SK-N-SH treated with all-trans-retinoic acid at 6 μM for 48 hours (cell line): Measurements from ENCODE around the gene TIMP4.

Source experiments
- ATAC-seq: fragments of 200-7000 bp; cut with Tn5 transposase; 3 replicates; pipeline ENCODE4 v1.9.1; 2020; ENCODE audit warnings: mild to moderate bottlenecking, moderate library complexity
- BACH2 ChIP-seq: fragments of 250-450 bp; sonication (Bioruptor Pico); IDR thresholded peaks from 2 replicates; pipeline ENCODE4 v1.9.0; 2021; ENCODE audit warnings: mild to moderate bottlenecking, borderline replicate concordance
- CSDC2 ChIP-seq: fragments of 250-450 bp; sonication (Bioruptor Pico); IDR thresholded peaks from 2 replicates; pipeline ENCODE4 v1.5.0; 2020; ENCODE audit warnings: mild to moderate bottlenecking, moderate library complexity
- GLIS3 ChIP-seq: fragments of 250-450 bp; sonication (Bioruptor Pico); IDR thresholded peaks from 2 replicates; pipeline ENCODE4 v1.5.0; 2020; ENCODE audit warnings: mild to moderate bottlenecking, moderate library complexity
- ISL1 ChIP-seq: fragments of 250-450 bp; sonication (Bioruptor Pico); IDR thresholded peaks from 2 replicates; pipeline ENCODE4 v2.1.2; 2022; ENCODE audit warnings: mild to moderate bottlenecking, moderate library complexity
- OSR1 ChIP-seq: fragments of 250-450 bp; sonication (Bioruptor Pico); IDR thresholded peaks from 2 replicates; pipeline ENCODE4 v1.8.0; 2022; ENCODE audit warnings: moderate library complexity, mild to moderate bottlenecking, inconsistent platforms
- PPARA ChIP-seq: fragments of 250-450 bp; sonication (Bioruptor Pico); IDR thresholded peaks from 2 replicates; pipeline ENCODE4 v1.5.0; 2020; ENCODE audit warnings: mild to moderate bottlenecking, borderline replicate concordance
- RARB ChIP-seq: fragments of 250-450 bp; sonication (Bioruptor Pico); IDR thresholded peaks from 2 replicates; pipeline ENCODE4 v1.8.0; 2021; ENCODE audit warnings: mild to moderate bottlenecking, moderate library complexity
- SNAI2 ChIP-seq: fragments of 250-450 bp; sonication (Bioruptor Pico); IDR thresholded peaks from 2 replicates; pipeline ENCODE4 v1.5.0; 2020; ENCODE audit warnings: mild to moderate bottlenecking, moderate library complexity
- TCF4 ChIP-seq: fragments of 250-450 bp; sonication (Bioruptor Pico); IDR thresholded peaks from 2 replicates; pipeline ENCODE4 v1.8.0; 2021; ENCODE audit warnings: mild to moderate bottlenecking, moderate library complexity, borderline replicate concordance
- TOX ChIP-seq: fragments of 250-450 bp; sonication (Bioruptor Pico); IDR thresholded peaks from 2 replicates; pipeline ENCODE4 v1.8.0; 2021; ENCODE audit warnings: mild to moderate bottlenecking, moderate library complexity, borderline replicate concordance
- ZC3H10 ChIP-seq: fragments of 250-450 bp; sonication (Bioruptor Pico); IDR thresholded peaks from 2 replicates; pipeline ENCODE4 v1.5.1; 2021; ENCODE audit warnings: mild to moderate bottlenecking, moderate library complexity
- ZFP3 ChIP-seq: fragments of 250-450 bp; sonication (Bioruptor Pico); IDR thresholded peaks from 2 replicates; pipeline ENCODE4 v1.5.0; 2020; ENCODE audit warnings: mild to moderate bottlenecking, moderate library complexity
- ZFP30 ChIP-seq: fragments of 450-650 bp; formaldehyde crosslinking; IDR thresholded peaks from 2 replicates; pipeline ENCODE4 v1.5.0; 2022; ENCODE audit warnings: mild to moderate bottlenecking, moderate library complexity
- ZNF565 ChIP-seq: fragments of 450-650 bp; formaldehyde crosslinking; conservative IDR thresholded peaks from 2 replicates; pipeline ENCODE4 v1.5.0; 2020; ENCODE audit warnings: low read depth, mild to moderate bottlenecking, moderate library complexity
- ZNF70 ChIP-seq: fragments of 450-650 bp; formaldehyde crosslinking; IDR thresholded peaks from 2 replicates; pipeline ENCODE4 v1.5.0; 2020; ENCODE audit warnings: mild to moderate bottlenecking, moderate library complexity
- ZNF8 ChIP-seq: fragments of 450-650 bp; formaldehyde crosslinking; IDR thresholded peaks from 2 replicates; pipeline ENCODE4 v1.5.0; 2020; ENCODE audit warnings: mild to moderate bottlenecking, moderate library complexity
- TF ChIP-seq, protein P1 (sequence below): fragments of 250-450 bp; sonication (Bioruptor Pico); IDR thresholded peaks from 2 replicates; pipeline ENCODE4 v1.8.0; 2020; ENCODE audit warnings: mild to moderate bottlenecking, moderate library complexity, borderline replicate concordance
- TF ChIP-seq, protein P2 (sequence below): fragments of 250-450 bp; sonication (Bioruptor Pico); IDR thresholded peaks from 2 replicates; pipeline ENCODE4 v1.5.0; 2020; ENCODE audit warnings: mild to moderate bottlenecking, moderate library complexity
- TF ChIP-seq, protein P3 (sequence below): fragments of 250-450 bp; sonication (Bioruptor Pico); IDR thresholded peaks from 2 replicates; pipeline ENCODE4 v1.5.1; 2020; ENCODE audit warnings: low read depth, mild to moderate bottlenecking, moderate library complexity
- TF ChIP-seq, protein P4 (sequence below): fragments of 250-450 bp; sonication (Bioruptor Pico); IDR thresholded peaks from 2 replicates; pipeline ENCODE4 v1.5.1; 2021; ENCODE audit warnings: mild to moderate bottlenecking, moderate library complexity
- TF ChIP-seq, protein P5 (sequence below): fragments of 250-450 bp; sonication (Bioruptor Pico); IDR thresholded peaks from 2 replicates; pipeline ENCODE4 v1.8.0; 2021; ENCODE audit warnings: low read depth, mild to moderate bottlenecking, moderate library complexity, borderline replicate concordance

Gene TIMP4

DNA sequence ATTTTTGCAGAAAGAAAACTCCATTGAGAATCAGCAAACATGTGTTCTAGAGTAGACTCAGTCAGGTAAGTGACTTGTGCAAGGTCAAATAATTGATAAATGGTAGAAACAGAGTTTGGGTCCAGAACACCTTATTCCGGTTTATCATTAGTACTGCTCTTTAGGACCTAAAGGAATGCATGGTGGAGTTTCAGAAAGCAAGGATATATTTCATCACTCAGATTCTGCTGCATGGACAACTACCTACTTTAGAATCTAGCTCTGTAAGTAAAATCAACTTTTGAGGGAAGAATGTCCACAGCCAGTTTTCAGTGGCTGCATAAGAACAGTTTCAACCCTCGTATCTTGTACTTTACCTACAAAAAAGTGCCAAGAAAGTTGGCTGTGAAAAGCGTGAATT, 43.6 kb downstream of the TIMP4 start:
- ATAC-seq, result no peak
- TF ChIP-seq CSDC2 (CRISPR knock-in tag) (no peak), ZNF70 (CRISPR knock-in tag) (no peak), SNAI2 (CRISPR knock-in tag) (no peak), ZNF8 (CRISPR knock-in tag) (no peak), ISL1 (CRISPR knock-in tag) (no peak), TOX (CRISPR knock-in tag) (no peak), GLIS3 (CRISPR knock-in tag) (no peak), ZFP3 (CRISPR knock-in tag) (no peak), OSR1 (CRISPR knock-in tag) (no peak), ZFP30 (CRISPR knock-in tag) (no peak), TCF4 (CRISPR knock-in tag) (no peak), PPARA (no peak)
- TF ChIP-seq, protein P1, sequence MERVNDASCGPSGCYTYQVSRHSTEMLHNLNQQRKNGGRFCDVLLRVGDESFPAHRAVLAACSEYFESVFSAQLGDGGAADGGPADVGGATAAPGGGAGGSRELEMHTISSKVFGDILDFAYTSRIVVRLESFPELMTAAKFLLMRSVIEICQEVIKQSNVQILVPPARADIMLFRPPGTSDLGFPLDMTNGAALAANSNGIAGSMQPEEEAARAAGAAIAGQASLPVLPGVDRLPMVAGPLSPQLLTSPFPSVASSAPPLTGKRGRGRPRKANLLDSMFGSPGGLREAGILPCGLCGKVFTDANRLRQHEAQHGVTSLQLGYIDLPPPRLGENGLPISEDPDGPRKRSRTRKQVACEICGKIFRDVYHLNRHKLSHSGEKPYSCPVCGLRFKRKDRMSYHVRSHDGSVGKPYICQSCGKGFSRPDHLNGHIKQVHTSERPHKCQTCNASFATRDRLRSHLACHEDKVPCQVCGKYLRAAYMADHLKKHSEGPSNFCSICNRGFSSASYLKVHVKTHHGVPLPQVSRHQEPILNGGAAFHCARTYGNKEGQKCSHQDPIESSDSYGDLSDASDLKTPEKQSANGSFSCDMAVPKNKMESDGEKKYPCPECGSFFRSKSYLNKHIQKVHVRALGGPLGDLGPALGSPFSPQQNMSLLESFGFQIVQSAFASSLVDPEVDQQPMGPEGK (CRISPR knock-in tag), result no peak
- TF ChIP-seq, protein P2, sequence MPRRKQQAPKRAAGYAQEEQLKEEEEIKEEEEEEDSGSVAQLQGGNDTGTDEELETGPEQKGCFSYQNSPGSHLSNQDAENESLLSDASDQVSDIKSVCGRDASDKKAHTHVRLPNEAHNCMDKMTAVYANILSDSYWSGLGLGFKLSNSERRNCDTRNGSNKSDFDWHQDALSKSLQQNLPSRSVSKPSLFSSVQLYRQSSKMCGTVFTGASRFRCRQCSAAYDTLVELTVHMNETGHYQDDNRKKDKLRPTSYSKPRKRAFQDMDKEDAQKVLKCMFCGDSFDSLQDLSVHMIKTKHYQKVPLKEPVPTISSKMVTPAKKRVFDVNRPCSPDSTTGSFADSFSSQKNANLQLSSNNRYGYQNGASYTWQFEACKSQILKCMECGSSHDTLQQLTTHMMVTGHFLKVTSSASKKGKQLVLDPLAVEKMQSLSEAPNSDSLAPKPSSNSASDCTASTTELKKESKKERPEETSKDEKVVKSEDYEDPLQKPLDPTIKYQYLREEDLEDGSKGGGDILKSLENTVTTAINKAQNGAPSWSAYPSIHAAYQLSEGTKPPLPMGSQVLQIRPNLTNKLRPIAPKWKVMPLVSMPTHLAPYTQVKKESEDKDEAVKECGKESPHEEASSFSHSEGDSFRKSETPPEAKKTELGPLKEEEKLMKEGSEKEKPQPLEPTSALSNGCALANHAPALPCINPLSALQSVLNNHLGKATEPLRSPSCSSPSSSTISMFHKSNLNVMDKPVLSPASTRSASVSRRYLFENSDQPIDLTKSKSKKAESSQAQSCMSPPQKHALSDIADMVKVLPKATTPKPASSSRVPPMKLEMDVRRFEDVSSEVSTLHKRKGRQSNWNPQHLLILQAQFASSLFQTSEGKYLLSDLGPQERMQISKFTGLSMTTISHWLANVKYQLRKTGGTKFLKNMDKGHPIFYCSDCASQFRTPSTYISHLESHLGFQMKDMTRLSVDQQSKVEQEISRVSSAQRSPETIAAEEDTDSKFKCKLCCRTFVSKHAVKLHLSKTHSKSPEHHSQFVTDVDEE (CRISPR knock-in tag), result no peak
- TF ChIP-seq, protein P3, sequence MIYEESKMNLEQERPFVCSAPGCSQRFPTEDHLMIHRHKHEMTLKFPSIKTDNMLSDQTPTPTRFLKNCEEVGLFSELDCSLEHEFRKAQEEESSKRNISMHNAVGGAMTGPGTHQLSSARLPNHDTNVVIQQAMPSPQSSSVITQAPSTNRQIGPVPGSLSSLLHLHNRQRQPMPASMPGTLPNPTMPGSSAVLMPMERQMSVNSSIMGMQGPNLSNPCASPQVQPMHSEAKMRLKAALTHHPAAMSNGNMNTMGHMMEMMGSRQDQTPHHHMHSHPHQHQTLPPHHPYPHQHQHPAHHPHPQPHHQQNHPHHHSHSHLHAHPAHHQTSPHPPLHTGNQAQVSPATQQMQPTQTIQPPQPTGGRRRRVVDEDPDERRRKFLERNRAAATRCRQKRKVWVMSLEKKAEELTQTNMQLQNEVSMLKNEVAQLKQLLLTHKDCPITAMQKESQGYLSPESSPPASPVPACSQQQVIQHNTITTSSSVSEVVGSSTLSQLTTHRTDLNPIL, result no peak
- TF ChIP-seq, protein P4, sequence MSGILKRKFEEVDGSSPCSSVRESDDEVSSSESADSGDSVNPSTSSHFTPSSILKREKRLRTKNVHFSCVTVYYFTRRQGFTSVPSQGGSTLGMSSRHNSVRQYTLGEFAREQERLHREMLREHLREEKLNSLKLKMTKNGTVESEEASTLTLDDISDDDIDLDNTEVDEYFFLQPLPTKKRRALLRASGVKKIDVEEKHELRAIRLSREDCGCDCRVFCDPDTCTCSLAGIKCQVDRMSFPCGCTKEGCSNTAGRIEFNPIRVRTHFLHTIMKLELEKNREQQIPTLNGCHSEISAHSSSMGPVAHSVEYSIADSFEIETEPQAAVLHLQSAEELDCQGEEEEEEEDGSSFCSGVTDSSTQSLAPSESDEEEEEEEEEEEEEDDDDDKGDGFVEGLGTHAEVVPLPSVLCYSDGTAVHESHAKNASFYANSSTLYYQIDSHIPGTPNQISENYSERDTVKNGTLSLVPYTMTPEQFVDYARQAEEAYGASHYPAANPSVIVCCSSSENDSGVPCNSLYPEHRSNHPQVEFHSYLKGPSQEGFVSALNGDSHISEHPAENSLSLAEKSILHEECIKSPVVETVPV (CRISPR knock-in tag), result no peak

DNA sequence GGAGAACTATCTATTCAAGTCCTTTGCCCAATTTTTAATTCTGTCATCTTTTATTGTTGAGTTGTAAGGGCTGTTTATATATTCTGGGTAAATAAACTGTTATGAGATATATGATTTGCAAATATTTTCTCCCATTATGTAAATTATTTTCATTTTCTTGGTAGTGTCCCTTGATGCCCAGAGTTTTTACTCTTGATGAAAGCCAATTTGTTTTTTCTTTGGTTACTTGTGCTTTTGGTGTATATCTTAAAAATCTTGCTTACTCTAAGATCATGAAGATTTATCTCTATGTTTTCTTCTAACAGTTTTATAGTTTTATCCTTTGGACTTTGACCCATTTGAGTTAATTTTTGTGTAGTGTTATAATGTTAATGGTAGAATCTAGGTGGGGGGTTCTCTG, 44.5 kb downstream of the TIMP4 start:
- ATAC-seq, result no peak
- TF ChIP-seq ISL1 (CRISPR knock-in tag) (no peak), TOX (CRISPR knock-in tag) (no peak), BACH2 (CRISPR knock-in tag) (no peak), ZC3H10 (CRISPR knock-in tag) (no peak), RARB (CRISPR knock-in tag) (no peak), ZNF70 (CRISPR knock-in tag) (no peak), ZNF565 (CRISPR knock-in tag) (no peak), TCF4 (CRISPR knock-in tag) (no peak), CSDC2 (CRISPR knock-in tag) (no peak)
- TF ChIP-seq, protein P5, sequence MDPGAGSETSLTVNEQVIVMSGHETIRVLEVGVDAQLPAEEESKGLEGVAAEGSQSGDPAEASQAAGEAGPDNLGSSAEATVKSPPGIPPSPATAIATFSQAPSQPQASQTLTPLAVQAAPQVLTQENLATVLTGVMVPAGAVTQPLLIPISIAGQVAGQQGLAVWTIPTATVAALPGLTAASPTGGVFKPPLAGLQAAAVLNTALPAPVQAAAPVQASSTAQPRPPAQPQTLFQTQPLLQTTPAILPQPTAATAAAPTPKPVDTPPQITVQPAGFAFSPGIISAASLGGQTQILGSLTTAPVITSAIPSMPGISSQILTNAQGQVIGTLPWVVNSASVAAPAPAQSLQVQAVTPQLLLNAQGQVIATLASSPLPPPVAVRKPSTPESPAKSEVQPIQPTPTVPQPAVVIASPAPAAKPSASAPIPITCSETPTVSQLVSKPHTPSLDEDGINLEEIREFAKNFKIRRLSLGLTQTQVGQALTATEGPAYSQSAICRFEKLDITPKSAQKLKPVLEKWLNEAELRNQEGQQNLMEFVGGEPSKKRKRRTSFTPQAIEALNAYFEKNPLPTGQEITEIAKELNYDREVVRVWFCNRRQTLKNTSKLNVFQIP (CRISPR knock-in tag), result no peak
- TF ChIP-seq, protein P1 (CRISPR knock-in tag), result no peak
- TF ChIP-seq, protein P2 (CRISPR knock-in tag), result no peak
- TF ChIP-seq, protein P3, result no peak
